GM23338 (cell line): ENCODE results near the gene ERMP1. TPM values are rescaled to one million over a fixed set of nuclear protein-coding genes. Genes with fewer than 3 reads are reported as not detected.

ENCODE experiments used
- ATAC-seq: fragments of 200-7000 bp; cut with Tn5 transposase; 3 replicates; pipeline ENCODE4 v1.9.1; 2020
- DNase-seq: peaks from one replicate; pipeline ENCODE4 v3.0.0-alpha.2; 2015; ENCODE audit warnings: low spot score
- H2AFZ ChIP-seq: fragments of 200-600 bp; sonication (generic); 2 replicates; pipeline ENCODE4 v1.8.0; 2016; ENCODE audit warnings: antibody characterized with exemption, mild to moderate bottlenecking, moderate library complexity
- H3F3A ChIP-seq: fragments of 200-600 bp; sonication (generic); replicated peaks from 2 replicates; pipeline ENCODE4 v1.8.0; 2017; ENCODE audit warnings: antibody characterized with exemption, mixed run types, low read depth
- H3K27ac ChIP-seq: fragments of 200-600 bp; sonication (generic); 2 replicates; pipeline ENCODE4 v1.6.1; 2016; ENCODE audit warnings: low read depth
- H3K27me3 ChIP-seq: fragments of 200-600 bp; sonication (generic); 2 replicates; pipeline ENCODE4 v1.8.0; 2016; ENCODE audit warnings: mild to moderate bottlenecking, mixed run types, moderate library complexity; ENCODE audit not compliant: insufficient read depth
- H3K36me3 ChIP-seq: fragments of 200-600 bp; sonication (generic); 2 replicates; pipeline ENCODE4 v1.8.0; 2016; ENCODE audit warnings: mild to moderate bottlenecking; ENCODE audit not compliant: insufficient read depth
- H3K4me1 ChIP-seq: fragments of 200-600 bp; sonication (generic); 2 replicates; pipeline ENCODE4 v1.8.0; 2016; ENCODE audit warnings: mild to moderate bottlenecking, moderate library complexity; ENCODE audit not compliant: insufficient read depth
- H3K4me2 ChIP-seq: fragments of 200-600 bp; sonication (generic); 2 replicates; pipeline ENCODE4 v1.7.1; 2017; ENCODE audit warnings: mixed run types
- H3K4me3 ChIP-seq: fragments of 200-600 bp; sonication (generic); 2 replicates; pipeline ENCODE4 v1.6.1; 2016; ENCODE audit warnings: mixed run types
- H3K79me2 ChIP-seq: fragments of 200-600 bp; sonication (generic); replicated peaks from 2 replicates; pipeline ENCODE4 v1.8.0; 2017; ENCODE audit warnings: mild to moderate bottlenecking; ENCODE audit not compliant: insufficient read depth
- H3K9me2 ChIP-seq: fragments of 200-600 bp; sonication (generic); 2 replicates; pipeline ENCODE4 v1.8.0; 2017; ENCODE audit not compliant: insufficient read depth
- H4K20me1 ChIP-seq: fragments of 200-600 bp; sonication (generic); replicated peaks from 2 replicates; pipeline ENCODE4 v1.8.0; 2017; ENCODE audit warnings: mild to moderate bottlenecking; ENCODE audit not compliant: insufficient read depth
- H3K27ac Mint-ChIP-seq: 2 replicates; pipeline ENCODE4 v1.8.0; 2020; ENCODE audit warnings: inconsistent platforms, mild to moderate bottlenecking, moderate library complexity, mixed read lengths
- H3K27me3 Mint-ChIP-seq: 3 replicates; pipeline ENCODE4 v1.8.0; 2022; ENCODE audit warnings: low read depth, mild to moderate bottlenecking, moderate library complexity, mixed read lengths, inconsistent platforms; ENCODE audit not compliant: insufficient read depth, poor library complexity
- H3K36me3 Mint-ChIP-seq: 3 replicates; pipeline ENCODE4 v1.8.0; 2021; ENCODE audit warnings: low read depth, mild to moderate bottlenecking, inconsistent platforms, moderate library complexity, mixed read lengths
- H3K4me1 Mint-ChIP-seq: 3 replicates; pipeline ENCODE4 v1.8.0; 2020; ENCODE audit warnings: mild to moderate bottlenecking, inconsistent platforms, mixed read lengths
- H3K4me3 Mint-ChIP-seq: 3 replicates; pipeline ENCODE4 v1.8.0; 2021; ENCODE audit warnings: moderate library complexity, mild to moderate bottlenecking, inconsistent platforms, mixed read lengths
- H3K9me3 Mint-ChIP-seq: 3 replicates; pipeline ENCODE4 v1.8.0; 2020; ENCODE audit warnings: moderate library complexity, mild to moderate bottlenecking, inconsistent platforms, mixed read lengths
- EZH2 ChIP-seq: fragments of 200-600 bp; sonication (generic); IDR thresholded peaks from one replicate; pipeline ENCODE4 v1.8.0; 2017; ENCODE audit warnings: antibody characterized with exemption, mild to moderate bottlenecking, low read depth; ENCODE audit not compliant: unreplicated experiment
- NANOG ChIP-seq: IDR thresholded peaks from 2 replicates; pipeline ENCODE4 v1.6.1; 2016; ENCODE audit warnings: antibody characterized with exemption, borderline replicate concordance
- POLR2AphosphoS5 ChIP-seq: IDR thresholded peaks from 2 replicates; pipeline ENCODE4 v1.6.1; 2016; ENCODE audit warnings: antibody characterized with exemption, low read depth
- STAT1 ChIP-seq: IDR thresholded peaks from one replicate; pipeline ENCODE4 v1.6.1; 2016; ENCODE audit warnings: antibody characterized with exemption; ENCODE audit not compliant: unreplicated experiment
- ZNF331 ChIP-seq: fragments of 250-450 bp; sonication (Bioruptor Pico); IDR thresholded peaks from 2 replicates; pipeline ENCODE4 v1.5.0; 2020; ENCODE audit warnings: low read depth, mild to moderate bottlenecking, moderate library complexity
- polyA plus RNA-seq: library from polyadenylated mRNA; unstranded; fragments of >200 nt; fragmentation: Nextera tagmentation; extraction: Ambion mirVana; gene quantifications from 2 replicates; pipeline ENCODE4 v1.2.1, GENCODE V29; 2016
- total RNA-seq: library from RNA; depleted of rRNA; stranded (reverse); fragments of >200 nt; shearing (Covaris generic); gene quantifications from 2 replicates; pipeline ENCODE4 v1.2.3, GENCODE V29; 2014
- TF ChIP-seq, protein P1 (sequence below): fragments of 250-450 bp; sonication (Bioruptor Pico); IDR thresholded peaks from 2 replicates; pipeline ENCODE4 v1.5.0; 2020; ENCODE audit warnings: mild to moderate bottlenecking, moderate library complexity
- TF ChIP-seq, protein P2 (sequence below): IDR thresholded peaks from 2 replicates; pipeline ENCODE4 v1.6.1; 2016; ENCODE audit warnings: antibody characterized with exemption
- TF ChIP-seq, protein P3 (sequence below), 2 experiments: fragments of 200-600 bp in 1 of 2; sonication (generic) in 1 of 2; conservative IDR thresholded peaks; 2 replicates each; pipeline versions ENCODE4 v1.5.1 to v1.6.1; 2016 to 2017; ENCODE audit warnings: antibody characterized with exemption in 2 of 2, low read depth in 2 of 2, mild to moderate bottlenecking in 2 of 2, moderate library complexity in 1 of 2

The ERMP1 gene
- total and polyA plus RNA-seq, 2 experiments from 2014 or later, result 5.3 to 23.4 TPM

- Histone ChIP-seq H3K79me2 (no peaks in the 10 kb centered on the region), H3F3A (no peaks in the 10 kb centered on the region), H4K20me1 (no peaks in the 10 kb centered on the region), H3K27ac (no peak overlapping the region), H3K4me3 (no peak overlapping the region), H3K9me2 (0 out of 2 replicates have a peak, but pooled peaks cover 1% of the 10 kb centered on the region), H3K4me2 (no peak overlapping the region), H2AFZ (no peak overlapping the region), H3K27me3 (no peaks in the 10 kb centered on the region), H3K36me3 (no peaks in the 10 kb centered on the region), H3K4me1 (peaks cover 9% of the 10 kb centered on the region)
- Mint-ChIP-seq H3K4me3 (no peak overlapping the region), H3K9me3 (peaks cover 7% of the 10 kb centered on the region), H3K4me1 (peaks cover 12% of the 10 kb centered on the region), H3K27ac (no peak overlapping the region), H3K27me3 (peaks cover 3% of the 10 kb centered on the region), H3K36me3 (no peaks in the 10 kb centered on the region)
- DNase-seq, result no peak
- ATAC-seq, result no peak
- TF ChIP-seq, protein P1, sequence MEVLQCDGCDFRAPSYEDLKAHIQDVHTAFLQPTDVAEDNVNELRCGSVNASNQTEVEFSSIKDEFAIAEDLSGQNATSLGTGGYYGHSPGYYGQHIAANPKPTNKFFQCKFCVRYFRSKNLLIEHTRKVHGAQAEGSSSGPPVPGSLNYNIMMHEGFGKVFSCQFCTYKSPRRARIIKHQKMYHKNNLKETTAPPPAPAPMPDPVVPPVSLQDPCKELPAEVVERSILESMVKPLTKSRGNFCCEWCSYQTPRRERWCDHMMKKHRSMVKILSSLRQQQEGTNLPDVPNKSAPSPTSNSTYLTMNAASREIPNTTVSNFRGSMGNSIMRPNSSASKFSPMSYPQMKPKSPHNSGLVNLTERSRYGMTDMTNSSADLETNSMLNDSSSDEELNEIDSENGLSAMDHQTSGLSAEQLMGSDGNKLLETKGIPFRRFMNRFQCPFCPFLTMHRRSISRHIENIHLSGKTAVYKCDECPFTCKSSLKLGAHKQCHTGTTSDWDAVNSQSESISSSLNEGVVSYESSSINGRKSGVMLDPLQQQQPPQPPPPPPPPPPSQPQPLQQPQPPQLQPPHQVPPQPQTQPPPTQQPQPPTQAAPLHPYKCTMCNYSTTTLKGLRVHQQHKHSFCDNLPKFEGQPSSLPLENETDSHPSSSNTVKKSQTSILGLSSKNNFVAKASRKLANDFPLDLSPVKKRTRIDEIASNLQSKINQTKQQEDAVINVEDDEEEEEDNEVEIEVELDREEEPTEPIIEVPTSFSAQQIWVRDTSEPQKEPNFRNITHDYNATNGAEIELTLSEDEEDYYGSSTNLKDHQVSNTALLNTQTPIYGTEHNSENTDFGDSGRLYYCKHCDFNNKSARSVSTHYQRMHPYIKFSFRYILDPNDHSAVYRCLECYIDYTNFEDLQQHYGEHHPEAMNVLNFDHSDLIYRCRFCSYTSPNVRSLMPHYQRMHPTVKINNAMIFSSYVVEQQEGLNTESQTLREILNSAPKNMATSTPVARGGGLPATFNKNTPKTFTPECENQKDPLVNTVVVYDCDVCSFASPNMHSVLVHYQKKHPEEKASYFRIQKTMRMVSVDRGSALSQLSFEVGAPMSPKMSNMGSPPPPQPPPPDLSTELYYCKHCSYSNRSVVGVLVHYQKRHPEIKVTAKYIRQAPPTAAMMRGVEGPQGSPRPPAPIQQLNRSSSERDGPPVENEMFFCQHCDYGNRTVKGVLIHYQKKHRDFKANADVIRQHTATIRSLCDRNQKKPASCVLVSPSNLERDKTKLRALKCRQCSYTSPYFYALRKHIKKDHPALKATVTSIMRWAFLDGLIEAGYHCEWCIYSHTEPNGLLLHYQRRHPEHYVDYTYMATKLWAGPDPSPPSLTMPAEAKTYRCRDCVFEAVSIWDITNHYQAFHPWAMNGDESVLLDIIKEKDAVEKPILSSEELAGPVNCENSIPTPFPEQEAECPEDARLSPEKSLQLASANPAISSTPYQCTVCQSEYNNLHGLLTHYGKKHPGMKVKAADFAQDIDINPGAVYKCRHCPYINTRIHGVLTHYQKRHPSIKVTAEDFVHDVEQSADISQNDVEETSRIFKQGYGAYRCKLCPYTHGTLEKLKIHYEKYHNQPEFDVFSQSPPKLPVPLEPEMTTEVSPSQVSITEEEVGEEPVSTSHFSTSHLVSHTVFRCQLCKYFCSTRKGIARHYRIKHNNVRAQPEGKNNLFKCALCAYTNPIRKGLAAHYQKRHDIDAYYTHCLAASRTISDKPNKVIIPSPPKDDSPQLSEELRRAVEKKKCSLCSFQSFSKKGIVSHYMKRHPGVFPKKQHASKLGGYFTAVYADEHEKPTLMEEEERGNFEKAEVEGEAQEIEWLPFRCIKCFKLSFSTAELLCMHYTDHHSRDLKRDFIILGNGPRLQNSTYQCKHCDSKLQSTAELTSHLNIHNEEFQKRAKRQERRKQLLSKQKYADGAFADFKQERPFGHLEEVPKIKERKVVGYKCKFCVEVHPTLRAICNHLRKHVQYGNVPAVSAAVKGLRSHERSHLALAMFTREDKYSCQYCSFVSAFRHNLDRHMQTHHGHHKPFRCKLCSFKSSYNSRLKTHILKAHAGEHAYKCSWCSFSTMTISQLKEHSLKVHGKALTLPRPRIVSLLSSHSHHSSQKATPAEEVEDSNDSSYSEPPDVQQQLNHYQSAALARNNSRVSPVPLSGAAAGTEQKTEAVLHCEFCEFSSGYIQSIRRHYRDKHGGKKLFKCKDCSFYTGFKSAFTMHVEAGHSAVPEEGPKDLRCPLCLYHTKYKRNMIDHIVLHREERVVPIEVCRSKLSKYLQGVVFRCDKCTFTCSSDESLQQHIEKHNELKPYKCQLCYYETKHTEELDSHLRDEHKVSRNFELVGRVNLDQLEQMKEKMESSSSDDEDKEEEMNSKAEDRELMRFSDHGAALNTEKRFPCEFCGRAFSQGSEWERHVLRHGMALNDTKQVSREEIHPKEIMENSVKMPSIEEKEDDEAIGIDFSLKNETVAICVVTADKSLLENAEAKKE (CRISPR knock-in tag), result no peak
- no peak for TF ChIP-seq POLR2AphosphoS5
- TF ChIP-seq, protein P2, sequence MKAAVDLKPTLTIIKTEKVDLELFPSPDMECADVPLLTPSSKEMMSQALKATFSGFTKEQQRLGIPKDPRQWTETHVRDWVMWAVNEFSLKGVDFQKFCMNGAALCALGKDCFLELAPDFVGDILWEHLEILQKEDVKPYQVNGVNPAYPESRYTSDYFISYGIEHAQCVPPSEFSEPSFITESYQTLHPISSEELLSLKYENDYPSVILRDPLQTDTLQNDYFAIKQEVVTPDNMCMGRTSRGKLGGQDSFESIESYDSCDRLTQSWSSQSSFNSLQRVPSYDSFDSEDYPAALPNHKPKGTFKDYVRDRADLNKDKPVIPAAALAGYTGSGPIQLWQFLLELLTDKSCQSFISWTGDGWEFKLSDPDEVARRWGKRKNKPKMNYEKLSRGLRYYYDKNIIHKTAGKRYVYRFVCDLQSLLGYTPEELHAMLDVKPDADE, result no peak
- no peak for TF ChIP-seq ZNF331 (CRISPR knock-in tag)
- no peak for TF ChIP-seq STAT1
- TF ChIP-seq NANOG, result no peak
- no peak for TF ChIP-seq EZH2
- TF ChIP-seq, protein P3, sequence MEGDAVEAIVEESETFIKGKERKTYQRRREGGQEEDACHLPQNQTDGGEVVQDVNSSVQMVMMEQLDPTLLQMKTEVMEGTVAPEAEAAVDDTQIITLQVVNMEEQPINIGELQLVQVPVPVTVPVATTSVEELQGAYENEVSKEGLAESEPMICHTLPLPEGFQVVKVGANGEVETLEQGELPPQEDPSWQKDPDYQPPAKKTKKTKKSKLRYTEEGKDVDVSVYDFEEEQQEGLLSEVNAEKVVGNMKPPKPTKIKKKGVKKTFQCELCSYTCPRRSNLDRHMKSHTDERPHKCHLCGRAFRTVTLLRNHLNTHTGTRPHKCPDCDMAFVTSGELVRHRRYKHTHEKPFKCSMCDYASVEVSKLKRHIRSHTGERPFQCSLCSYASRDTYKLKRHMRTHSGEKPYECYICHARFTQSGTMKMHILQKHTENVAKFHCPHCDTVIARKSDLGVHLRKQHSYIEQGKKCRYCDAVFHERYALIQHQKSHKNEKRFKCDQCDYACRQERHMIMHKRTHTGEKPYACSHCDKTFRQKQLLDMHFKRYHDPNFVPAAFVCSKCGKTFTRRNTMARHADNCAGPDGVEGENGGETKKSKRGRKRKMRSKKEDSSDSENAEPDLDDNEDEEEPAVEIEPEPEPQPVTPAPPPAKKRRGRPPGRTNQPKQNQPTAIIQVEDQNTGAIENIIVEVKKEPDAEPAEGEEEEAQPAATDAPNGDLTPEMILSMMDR (conservative IDR thresholded peaks at IDR 0.05; ENCODE audit: low read depth in 2 of 2), result no peak
Measured at GRCh38 chr9:5846501-5846921, 13.6 kb upstream of the ERMP1 start.
